SW480 (cell line): ENCODE measurements around the gene EML1.

Experiments
- DNase-seq: peaks from one replicate; pipeline ENCODE4 v3.0.0-alpha.2; 2016; ENCODE audit warnings: low spot score

Gene EML1

DNA sequence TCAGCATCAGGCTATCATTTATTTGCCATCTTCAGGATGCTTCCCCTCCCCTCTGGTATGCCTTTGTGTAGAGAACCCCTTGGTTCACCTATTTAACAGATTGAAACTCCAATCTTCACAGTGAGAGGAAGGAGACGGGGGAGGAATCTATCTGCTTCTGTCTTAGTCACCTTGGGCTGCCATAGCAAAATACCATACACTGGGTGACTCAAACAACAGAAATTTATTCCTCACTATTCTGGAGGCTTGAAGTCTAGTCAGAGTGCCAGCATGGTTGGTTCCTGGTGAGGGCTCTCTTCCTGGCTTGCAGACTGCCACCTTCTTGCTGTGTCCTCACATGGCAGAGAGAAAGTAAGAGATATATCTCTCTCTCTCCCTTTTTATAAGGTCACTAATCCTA is 13.5 kb upstream of the EML1 start:
- peak; percentile 48 for DNase-seq

DNA sequence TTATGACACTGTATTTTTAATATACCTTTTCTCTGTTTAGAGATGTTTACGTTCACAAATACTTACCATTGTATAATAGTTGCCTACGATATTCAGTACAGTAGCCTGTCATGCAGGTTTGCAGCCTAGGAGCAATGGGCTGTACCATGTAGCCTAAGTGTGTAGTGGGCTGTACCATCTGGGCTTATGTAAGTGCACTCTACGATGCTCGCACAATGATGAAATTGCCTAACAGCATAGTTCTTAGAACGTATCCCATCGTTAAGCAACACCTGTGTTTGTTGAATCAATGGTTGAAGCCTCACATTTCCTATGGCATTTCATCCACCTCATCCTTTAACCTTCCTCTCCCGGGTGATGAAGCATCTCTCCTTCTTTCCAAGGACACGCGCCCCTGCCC is 12.5 kb upstream of the EML1 start:
- no peak for DNase-seq

DNA sequence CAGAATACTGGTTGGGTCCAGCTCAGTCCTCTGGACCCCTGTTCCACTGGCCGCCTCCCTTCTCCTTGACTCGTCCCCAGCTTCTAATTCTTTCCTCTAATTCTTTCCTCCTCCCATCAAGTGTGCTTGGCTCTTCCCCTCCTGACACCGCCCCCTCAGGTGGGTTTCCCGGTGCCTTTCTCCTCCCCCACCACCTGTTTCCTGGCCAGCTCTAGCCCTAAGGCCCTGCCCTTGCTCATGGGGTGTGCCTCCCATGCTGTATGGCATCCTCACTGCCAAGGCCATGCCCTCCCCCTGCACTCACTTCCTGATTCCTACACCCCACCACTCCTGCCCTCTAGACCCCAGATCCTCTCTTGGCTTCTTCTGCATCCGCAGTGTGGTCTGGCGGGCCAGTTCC is 12.1 kb upstream of the EML1 start:
- DNase-seq: no peak

DNA sequence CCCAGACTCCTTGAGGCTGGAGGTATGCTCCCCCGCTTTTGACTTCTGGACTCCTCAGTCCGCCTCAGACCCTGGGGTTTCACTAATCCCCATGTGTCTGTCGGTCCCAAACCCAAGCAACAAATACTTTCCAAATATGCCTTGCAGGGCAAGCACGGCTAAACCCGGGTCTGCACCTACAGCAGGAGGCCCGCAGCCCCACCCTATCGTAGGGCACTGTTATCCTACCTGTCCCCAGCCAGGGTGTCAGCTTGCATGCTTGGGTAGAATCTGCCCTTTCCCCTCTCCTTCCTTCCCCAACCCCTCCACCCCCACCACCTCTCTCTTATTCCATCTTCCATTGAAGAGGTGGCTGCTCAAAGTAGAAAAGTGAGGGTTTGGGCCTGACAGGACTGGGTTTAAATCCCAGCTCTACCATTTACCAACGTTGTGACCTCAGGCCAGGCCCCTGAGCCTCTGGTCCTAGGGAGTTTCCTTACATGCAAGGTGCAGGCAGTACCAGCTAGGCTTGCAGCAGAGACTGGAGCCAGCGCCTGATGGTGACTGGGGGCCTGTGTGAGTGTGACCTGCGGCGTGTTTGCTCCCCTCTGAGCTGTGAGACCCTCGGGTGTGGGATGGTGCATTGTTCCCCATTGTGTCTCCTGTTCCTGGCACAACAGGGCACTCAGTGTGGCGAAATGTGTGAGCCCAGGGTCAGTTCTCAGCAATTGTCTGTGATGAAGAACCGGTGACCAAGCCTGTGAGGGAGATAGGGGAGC is 11.2 kb upstream of the EML1 start:
- DNase-seq: no peak

DNA sequence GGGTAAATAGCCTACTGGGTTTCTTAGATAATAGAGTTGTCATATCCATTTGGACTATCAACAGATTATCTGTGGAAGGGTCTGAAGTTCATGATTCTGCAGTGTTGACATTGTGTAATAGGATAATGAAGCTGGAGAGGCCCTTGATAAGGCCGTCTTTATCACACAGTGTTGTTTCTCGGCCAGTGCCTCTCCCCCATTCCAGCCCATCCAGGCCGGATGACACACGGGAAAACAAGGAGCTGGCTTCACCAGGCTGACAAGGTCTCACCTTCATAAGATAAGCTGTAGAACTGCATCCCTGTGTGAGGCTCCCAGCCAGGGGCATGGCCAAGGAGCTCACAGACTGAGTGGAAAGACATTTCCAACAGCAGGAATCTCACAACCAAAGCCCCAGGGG is 8.7 kb upstream of the EML1 start:
- DNase-seq: no peak

DNA sequence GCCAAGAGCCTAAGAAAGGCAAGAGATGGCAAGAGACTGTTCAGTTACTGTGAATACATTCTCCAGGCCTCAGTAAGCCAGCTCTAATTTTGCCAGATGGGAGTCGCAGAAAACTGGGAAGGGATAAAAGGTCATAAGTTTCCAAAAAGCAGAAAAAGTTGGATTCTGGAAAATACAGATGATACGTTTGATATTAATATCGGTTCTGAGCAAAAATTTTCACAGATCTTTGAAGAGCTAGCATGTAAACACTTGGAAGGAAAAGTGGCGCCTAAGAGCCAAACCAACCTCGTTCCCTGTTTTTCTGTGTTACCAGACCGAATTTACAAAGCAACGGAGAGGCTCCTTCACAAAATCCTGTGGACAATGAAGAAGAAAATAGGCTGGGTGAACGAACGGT is 7.8 kb upstream of the EML1 start:
- no peak for DNase-seq

DNA sequence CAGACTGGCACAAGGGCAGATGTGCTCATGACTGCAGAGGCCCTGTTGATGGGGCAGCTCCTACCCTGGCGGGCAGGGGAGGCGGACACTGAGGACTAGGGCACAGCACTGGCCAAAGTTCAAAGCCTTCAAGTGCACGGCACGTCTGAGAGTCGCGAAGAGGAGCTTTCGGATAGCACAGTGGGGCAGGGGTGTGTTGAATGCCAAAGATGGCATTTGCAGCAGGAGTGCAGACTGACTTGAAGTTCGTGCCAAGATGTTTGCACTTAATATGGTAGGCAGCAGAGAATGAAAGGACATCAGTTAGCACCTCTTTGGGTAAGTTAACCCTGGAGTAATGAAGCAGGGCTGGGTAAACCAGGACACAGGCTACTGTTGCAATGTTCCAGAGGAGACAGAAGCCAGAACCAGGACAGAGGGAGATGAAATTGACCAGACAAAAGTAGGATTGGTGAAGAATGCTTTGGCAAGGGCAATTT is 6.7 kb upstream of the EML1 start:
- DNase-seq: no peak

DNA sequence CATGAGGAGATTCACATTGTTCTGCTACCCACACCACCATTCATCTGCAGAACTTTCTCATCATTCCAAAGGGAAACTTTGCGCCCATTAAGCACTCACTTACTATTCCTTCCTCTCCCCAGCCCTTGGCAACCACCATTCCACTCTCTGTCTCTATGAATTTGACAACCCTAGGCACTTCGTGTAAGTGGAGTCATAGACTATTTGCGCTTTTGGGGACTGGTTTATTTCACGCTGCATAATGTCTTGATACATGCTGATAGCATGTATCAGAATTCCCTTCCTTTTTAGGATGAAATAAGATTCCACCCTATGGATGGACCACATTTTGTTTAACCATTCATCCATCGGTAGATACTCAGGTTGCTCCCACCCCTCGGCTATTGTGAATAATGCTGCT is 4.5 kb upstream of the EML1 start:
- DNase-seq: no peak

DNA sequence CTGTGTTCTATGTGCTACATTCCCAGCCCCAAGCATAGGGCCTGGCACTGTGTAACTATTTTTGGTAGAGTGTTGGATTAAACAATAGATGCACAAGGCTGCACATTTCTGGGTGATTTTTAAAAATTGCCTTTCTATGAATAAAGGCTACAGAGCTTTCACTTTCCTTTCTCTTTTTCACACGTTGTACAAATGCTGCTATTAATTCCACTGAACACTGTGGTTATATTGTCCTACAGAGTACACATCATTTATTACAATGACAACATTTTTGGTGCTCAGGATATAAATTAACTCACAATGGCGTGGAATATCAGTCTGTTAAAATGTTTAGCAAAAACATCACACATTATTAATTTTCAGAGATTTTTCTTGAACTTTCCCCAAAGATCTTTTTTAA is 3.6 kb upstream of the EML1 start:
- DNase-seq: no peak

DNA sequence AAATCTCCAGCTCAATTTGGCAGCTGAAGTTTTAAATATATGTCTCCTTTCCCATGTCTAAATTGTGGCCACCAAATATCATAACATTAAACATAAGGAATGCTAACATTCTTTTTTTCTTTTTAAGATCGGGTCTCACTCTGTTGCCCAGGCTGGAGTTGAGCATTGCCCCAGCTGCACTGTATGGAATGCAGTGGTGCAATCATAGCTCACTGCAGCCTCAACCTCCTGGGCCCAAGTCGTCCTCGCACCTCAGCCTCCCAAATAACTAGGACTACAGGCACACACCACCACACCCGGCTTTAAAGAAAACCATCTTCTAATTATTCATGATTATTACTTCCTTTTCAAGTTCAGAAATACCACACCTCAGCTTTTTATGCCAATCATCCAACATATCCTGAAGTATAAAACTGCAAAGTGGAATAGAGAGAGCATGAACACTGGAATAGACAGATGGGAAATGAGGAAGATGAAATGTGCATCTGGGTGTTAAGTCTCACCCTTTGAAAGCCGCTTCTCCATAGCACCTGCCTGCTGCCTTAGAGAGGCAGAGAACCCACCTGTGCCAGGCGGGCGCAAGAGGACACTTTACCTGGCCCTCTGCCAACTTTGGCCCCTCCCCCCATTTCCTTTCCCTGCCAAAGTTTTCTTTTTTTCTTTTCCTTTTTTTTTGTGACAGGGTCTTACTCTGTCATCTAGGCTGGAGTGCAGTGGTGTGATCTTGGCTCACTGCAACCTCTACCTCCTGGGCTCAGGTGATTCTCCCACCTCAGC is 2.8 kb upstream of the EML1 start:
- no peak for DNase-seq

DNA sequence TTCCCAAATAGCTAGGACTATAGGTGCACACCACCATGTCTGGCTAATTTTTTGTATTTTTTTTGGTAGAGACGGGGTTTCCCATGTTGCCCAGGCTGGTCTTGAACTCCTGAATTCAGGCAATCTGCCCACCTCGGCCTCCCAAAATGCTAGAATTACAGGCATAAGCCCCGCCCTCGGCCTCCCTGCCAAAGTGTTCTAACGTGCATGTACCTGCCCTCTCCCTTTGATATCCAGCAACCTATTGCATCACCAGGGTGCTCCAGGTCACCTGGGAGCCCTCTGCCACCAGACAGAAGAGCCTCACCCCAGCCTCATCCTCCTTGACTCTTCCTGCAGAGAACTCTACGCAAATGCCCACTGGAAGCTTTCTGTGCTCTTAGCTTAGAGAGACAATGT is 2.2 kb upstream of the EML1 start:
- peak; percentile 63 for DNase-seq

DNA sequence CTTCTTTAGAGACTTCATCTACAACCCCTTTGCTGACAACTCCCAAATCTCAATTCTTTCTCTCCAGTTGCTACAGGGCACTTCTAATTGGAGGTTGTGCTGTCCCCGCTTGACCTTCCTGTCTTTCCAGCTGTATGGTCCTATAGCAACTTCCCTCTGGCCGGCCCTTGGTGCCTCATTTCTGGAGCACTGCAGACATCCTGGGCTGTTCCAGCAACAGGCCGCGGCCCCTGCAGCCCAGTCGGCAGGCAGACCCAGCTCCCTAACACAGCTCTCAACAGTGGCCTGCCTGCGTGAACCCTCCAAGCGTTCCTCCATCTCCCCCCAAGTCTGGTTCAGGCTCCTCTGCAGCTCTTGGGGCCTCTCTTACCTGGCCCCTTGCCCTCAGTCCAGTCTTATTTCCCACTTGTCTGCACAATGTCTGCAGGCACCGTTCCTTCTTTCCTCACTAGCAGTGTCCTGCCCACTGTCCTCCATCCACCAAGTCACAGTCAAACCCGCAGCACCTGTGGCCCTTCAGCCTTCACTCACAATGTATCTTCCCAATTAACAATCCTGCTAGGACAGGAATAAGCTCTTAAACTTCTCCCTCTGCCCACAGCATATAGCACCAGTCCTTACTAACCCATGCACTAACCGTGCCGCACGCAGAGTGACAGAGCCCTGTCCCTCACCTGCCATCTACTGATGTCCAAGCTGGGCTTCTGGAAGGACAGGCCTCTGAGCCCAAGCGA is 1.6 kb upstream of the EML1 start:
- no peak for DNase-seq

DNA sequence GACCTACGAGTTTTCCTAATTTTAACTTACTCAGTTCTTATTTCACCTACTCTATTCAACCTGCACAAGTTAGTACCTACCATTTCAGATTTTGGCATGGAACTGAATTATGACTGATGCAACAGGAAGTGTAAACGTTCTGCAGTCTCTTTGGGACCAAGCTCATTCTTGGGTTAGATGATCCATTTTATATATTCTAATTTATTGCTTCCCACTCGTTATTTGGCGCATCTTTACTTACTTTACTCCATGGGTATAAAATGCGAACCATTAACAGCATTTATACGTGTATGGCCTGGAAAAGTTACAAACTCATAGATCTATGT is 1.0 kb upstream of the EML1 start:
- no peak for DNase-seq

DNA sequence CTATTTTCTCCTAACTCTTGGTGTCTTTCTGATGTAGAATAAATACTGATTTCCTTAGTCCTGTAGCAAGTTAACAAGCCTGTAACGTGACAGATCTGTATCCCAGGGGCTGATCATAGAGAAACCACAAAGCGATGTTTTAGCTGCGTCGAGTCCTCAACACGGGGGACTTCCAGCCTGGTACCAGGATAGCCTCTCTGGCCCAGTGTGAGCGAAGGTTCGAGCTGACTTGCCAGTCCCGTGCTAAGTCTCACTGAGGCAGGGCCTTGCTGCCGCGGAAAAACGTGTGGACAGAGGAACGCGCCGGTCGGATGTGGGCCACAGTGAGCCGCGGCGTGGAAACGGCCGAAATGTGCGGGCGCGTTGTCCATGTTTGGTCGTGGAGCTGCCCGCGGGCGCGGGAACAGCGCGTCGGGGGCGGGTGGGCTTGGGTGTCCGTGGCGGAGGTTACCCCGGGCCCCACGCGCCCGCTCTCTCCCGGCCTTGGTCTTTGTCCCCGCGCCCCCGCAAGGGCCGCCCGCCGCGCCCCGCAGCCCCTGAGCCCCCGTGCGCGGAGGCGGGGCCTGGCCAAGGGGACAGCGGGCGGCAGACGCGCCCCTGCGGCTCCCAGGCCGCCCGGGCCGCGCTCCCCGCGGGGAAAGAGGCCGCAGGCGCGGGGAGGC is 531 bp upstream of the EML1 start:
- no peak for DNase-seq

DNA sequence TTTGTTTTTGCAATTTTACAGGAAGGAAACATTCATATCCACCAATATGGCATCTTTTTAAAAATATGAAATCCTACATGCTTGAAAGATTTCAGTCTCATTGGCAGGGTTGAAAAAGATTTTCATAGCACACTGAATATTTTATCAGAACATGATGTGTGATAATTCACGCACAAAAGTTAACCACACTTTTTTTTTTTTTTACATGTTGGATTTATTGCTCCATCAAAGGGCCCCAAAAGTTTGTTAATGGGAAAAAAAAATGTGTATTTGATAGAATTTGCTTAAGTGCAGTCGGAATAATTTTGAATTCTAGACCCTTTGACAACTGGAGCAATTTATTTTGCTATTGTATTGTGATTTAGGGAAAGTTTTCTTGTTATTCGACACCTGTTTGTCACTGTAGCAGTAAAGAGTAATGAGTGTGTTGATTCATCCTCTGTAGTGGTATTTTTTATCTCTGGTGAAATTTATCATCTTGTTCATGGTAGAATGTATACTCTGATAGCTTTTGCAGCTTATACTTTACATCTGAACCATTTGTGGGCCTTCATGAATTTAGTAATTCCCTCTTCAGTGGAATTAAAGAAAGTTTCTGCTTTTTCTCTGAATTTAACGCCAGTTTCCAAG is 1.1 kb downstream of the EML1 start:
- no peak for DNase-seq

DNA sequence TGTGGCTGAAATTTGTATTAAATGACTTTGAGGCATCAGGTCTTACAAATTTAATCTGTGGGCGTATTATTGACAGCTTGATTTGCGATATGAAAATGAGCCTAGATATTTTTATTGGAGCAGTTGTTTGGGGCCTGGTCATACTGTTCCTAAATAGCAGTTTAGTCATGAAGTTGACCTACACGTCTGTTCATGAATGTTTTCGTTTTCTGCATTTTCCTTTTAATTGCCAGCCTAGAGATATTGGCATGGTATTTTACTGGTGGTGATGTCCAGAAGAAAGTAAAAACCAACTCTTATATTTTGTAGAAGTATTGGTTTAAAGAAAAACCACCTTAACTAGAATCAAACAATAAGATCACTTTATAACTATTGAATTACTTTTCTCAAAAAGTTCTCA is 1.8 kb downstream of the EML1 start:
- DNase-seq: no peak

DNA sequence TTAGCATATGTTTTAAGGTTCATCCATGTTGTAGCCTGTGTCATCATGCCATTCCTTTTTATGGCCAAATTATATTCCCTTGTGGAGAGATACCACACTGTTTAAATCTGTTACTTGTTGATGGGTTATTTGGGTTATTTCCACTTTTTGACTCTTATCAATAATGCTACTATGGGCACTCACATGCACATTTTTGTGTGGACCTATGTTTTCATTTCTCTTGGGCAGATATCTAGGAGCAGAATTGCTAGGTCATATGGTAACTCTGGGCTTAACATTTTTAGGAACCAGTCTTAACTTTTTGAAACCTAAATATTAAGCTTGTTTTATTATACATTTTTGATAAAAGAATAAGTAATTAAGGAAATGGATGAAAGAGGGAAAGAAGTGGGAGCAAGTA is 4.0 kb downstream of the EML1 start:
- DNase-seq: no peak

DNA sequence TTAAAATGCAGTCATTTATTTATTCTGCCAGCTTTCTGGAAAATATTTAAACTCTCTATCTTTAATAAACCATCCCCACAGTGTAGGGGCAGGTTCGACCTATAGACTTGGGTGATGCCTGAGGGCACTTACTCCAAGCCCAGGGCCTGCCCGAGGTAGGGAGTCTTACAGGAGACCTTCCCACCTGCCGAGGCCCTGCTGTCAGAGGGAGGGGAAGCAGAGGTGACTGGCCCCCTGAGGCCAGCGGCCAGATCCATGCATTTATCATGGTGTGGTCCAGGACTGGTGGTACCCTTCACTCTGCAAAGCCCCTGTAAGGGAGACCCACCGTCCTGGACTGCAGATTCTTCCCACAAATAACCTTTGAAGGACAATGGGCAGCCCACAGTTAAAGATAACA is 7.6 kb downstream of the EML1 start:
- no peak for DNase-seq

DNA sequence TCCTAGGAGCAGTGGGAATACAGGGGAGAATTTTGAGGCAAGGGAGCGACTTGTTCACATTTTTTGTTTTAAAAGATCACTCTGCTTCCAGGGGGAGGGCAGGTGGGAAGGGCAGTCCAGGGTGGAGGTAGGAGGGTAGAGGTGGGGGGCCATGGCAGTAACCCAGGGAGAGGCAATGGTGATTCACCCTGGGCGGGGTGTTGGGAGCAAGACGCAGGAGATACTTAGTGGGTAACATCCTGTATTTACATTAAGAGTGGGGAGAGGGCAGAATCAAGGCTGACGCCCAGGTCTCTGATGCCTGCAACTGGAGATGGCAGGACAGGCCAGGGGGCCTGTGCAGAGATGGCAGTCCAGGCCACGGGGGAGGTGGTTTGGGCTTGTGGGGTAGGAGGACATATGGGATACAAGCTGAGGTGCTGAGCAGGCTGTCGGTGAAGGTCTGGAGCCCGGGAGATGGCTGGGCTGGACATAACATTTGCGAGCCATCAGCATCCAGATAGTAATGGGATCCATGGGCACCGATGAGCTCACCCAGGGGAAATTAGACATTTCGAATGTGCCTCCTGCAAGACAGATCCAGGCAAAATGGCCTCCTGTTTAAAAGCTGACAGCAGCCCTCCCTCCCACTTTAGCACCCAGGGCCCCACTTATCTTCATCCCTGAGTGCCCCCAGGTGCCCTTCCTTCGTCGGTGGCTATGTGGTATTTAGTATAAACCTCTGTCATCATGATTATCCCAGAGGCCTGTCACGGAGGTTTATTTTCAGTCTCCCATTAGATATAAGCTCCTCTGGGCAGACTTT is 9.3 kb downstream of the EML1 start:
- DNase-seq: no peak

DNA sequence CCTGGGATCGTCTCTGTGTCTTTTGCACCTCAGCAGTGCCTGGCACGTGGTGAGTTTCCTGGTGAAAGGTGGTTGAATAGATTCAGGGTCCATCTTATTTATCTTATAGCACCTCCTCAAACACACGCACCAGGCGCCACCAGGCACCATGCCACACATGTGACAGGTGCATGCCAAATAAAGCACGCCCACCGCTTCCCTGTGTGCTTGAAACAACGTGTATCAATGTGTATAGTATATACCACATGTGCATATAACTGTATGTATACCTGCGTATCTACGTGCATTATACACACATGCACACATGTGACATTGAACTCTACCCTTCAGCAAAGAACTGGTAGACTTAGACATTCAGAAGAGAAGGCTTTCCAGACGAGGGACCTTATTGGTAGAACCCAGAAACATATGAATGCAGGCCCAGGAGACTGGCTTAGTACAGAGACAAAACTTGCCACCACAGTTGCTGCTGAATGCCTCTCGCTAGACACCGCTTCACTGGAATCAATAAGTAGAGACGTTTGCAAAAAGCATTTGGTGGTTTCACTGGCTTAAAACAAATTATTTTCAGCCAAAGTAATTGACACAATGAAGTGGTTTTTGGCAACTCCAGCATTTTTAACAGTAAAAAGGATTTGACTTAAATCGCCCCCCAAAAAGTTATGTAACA is 10.0 kb downstream of the EML1 start:
- DNase-seq: no peak

DNA sequence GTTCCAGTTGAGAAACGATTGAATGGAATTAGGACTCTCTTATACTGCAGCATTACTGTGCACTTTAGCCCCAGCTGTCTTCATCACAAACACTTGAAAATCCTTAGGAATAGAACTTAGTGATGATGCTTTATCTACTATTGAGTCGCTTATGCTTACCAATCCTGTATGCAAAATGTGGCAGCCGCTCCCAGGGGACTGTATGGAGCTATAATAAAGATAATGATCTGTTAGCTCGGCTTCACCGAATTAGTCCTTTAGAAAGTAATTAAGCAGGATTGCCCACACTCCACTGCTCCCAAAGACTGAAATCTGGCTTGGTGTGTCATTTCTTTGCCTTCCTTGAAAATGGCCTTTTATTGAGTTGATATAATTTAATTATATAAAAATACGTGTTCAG is 10.6 kb downstream of the EML1 start:
- no peak for DNase-seq
